Hepatocyte (in vitro differentiated cells): Measurements from ENCODE around the gene RHOA.

Experiments
- CTCF ChIP-seq: fragments of 200-600 bp; sonication (generic); IDR thresholded peaks from 2 replicates; pipeline ENCODE4 v1.5.1; 2016; ENCODE audit warnings: antibody characterized with exemption, mild to moderate bottlenecking; ENCODE audit not compliant: poor library complexity
- EZH2 ChIP-seq: fragments of 200-600 bp; sonication (generic); IDR thresholded peaks from 2 replicates; pipeline ENCODE4 v1.6.1; 2016; ENCODE audit warnings: antibody characterized with exemption, mild to moderate bottlenecking, borderline replicate concordance
- EZH2phosphoT487 ChIP-seq: fragments of 200-600 bp; sonication (generic); IDR thresholded peaks from one replicate; pipeline ENCODE4 v1.6.1; 2018; ENCODE audit warnings: antibody characterized with exemption, mild to moderate bottlenecking, low read depth, moderate library complexity; ENCODE audit not compliant: unreplicated experiment, severe bottlenecking

GRCh38 chr3:49453621-49454020 lies 41.8 kb upstream of the RHOA start:
- no peak for TF ChIP-seq CTCF
- no peak for TF ChIP-seq EZH2phosphoT487
- no peak for TF ChIP-seq EZH2
